CD14-positive monocyte (primary cell): Measurements from ENCODE around the gene LSG1. TPM values are rescaled to one million over a fixed set of nuclear protein-coding genes. Genes with fewer than 3 reads are reported as not detected.

Source experiments
- DNase-seq, 3 donors: peaks; one replicate each; pipeline ENCODE4 v3.0.0-alpha.2; 2011 to 2022
- H2AFZ ChIP-seq: 2 replicates; pipeline ENCODE4 v1.6.0; 2012; ENCODE audit warnings: mild to moderate bottlenecking, low read depth, low read length, inconsistent platforms; ENCODE audit not compliant: insufficient read depth, poor library complexity, severe bottlenecking
- H3K27ac ChIP-seq, 2 donors: 1 replicate in 1 of 2; 2 replicates in 1 of 2; pipeline ENCODE4 v1.5.1; 2012 to 2013; ENCODE audit warnings: low read length in 2 of 2, control low read depth in 1 of 2, inconsistent platforms in 1 of 2, low read depth in 1 of 2, mild to moderate bottlenecking in 1 of 2
- H3K27me3 ChIP-seq, 2 donors: one replicate each; pipeline versions ENCODE4 v1.6.0 to v1.6.1; 2011 to 2013; ENCODE audit warnings: low read length in 2 of 2; ENCODE audit not compliant: control insufficient read depth in 2 of 2, insufficient read depth in 2 of 2
- H3K36me3 ChIP-seq, 2 donors: replicated peaks in 1 of 2; 1 replicate in 1 of 2; 2 replicates in 1 of 2; pipeline versions ENCODE4 v1.5.1 to v1.6.1; 2012 to 2013; ENCODE audit warnings: low read length in 2 of 2, control low read depth in 1 of 2, inconsistent platforms in 1 of 2, mild to moderate bottlenecking in 1 of 2; ENCODE audit not compliant: insufficient read depth in 2 of 2, control insufficient read depth in 1 of 2
- H3K4me1 ChIP-seq, 2 donors: 1 replicate in 1 of 2; 2 replicates in 1 of 2; pipeline versions ENCODE4 v1.5.1 to v1.6.1; 2012 to 2013; ENCODE audit warnings: low read length in 2 of 2, control low read depth in 1 of 2, inconsistent platforms in 1 of 2, mild to moderate bottlenecking in 1 of 2, moderate library complexity in 1 of 2; ENCODE audit not compliant: insufficient read depth in 2 of 2, control insufficient read depth in 1 of 2
- H3K4me2 ChIP-seq: replicated peaks from 2 replicates; pipeline ENCODE3; 2012; ENCODE audit warnings: low read length, moderate library complexity, mild to moderate bottlenecking; ENCODE audit not compliant: poor library complexity, severe bottlenecking; ENCODE audit errors: extremely low read depth
- H3K4me3 ChIP-seq, 3 experiments: fragments of 200-600 bp in 1 of 3; sonication (generic) in 1 of 3; replicated peaks in 1 of 3; 1 replicate in 2 of 3; 2 replicates in 1 of 3; pipeline ENCODE4 v1.5.1; 2011 to 2013; ENCODE audit warnings: low read length in 3 of 3, mild to moderate bottlenecking in 3 of 3, control low read depth in 2 of 3, low read depth in 2 of 3, inconsistent platforms in 1 of 3, moderate library complexity in 1 of 3
- H3K79me2 ChIP-seq: 2 replicates; pipeline ENCODE4 v1.6.0; 2012; ENCODE audit warnings: mild to moderate bottlenecking, control low read depth, inconsistent platforms, low read length, moderate library complexity; ENCODE audit not compliant: insufficient read depth
- H3K9ac ChIP-seq: 2 replicates; pipeline ENCODE4 v1.6.0; 2017; ENCODE audit warnings: low read length, mild to moderate bottlenecking; ENCODE audit not compliant: insufficient read depth, poor library complexity, severe bottlenecking
- H3K9me3 ChIP-seq, 2 donors: replicated peaks in 1 of 2; 1 replicate in 1 of 2; 2 replicates in 1 of 2; pipeline versions ENCODE4 v1.5.1 to v1.6.1; 2012 to 2013; ENCODE audit warnings: low read length in 2 of 2, control low read depth in 1 of 2; ENCODE audit not compliant: control insufficient read depth in 1 of 2, insufficient read depth in 1 of 2
- H4K20me1 ChIP-seq: 2 replicates; pipeline ENCODE4 v1.6.0; 2012; ENCODE audit warnings: mild to moderate bottlenecking, low read length, control low read depth, moderate library complexity; ENCODE audit not compliant: insufficient read depth
- H3K27ac Mint-ChIP-seq, 7 donors: one replicate each; pipeline ENCODE4 v1.8.0; 2020; ENCODE audit warnings: mild to moderate bottlenecking in 7 of 7, mixed read lengths in 7 of 7, moderate library complexity in 6 of 7, inconsistent platforms in 2 of 7
- H3K27me3 Mint-ChIP-seq, 3 donors: one replicate each; pipeline ENCODE4 v1.8.0; 2021 to 2022; ENCODE audit warnings: low read depth in 3 of 3, mild to moderate bottlenecking in 3 of 3, mixed read lengths in 3 of 3, moderate library complexity in 3 of 3, inconsistent platforms in 1 of 3
- H3K36me3 Mint-ChIP-seq, 2 donors: one replicate each; pipeline ENCODE4 v1.8.0; 2020; ENCODE audit warnings: mixed read lengths in 2 of 2, inconsistent platforms in 1 of 2, mild to moderate bottlenecking in 1 of 2
- H3K4me1 Mint-ChIP-seq: one replicate; pipeline ENCODE4 v1.8.0; 2020; ENCODE audit warnings: mild to moderate bottlenecking, mixed read lengths
- H3K4me3 Mint-ChIP-seq, 2 donors: one replicate each; pipeline ENCODE4 v1.8.0; 2020; ENCODE audit warnings: mild to moderate bottlenecking in 2 of 2, mixed read lengths in 2 of 2, moderate library complexity in 1 of 2
- H3K9me3 Mint-ChIP-seq, 7 donors: one replicate each; pipeline ENCODE4 v1.8.0; 2020 to 2022; ENCODE audit warnings: mixed read lengths in 7 of 7, mild to moderate bottlenecking in 6 of 7, moderate library complexity in 6 of 7, inconsistent platforms in 2 of 7
- WGBS: methylation state at CpG from one replicate; pipeline ENCODE4 v1.1.5; 2013; ENCODE audit warnings: missing lambda C conversion rate; ENCODE audit not compliant: insufficient coverage; 5-methylcytosine and 5-hydroxymethylcytosine counted together
- intact Hi-C, 2 donors: fragments of 100-400 bp; cut with micrococcal nuclease; formaldehyde crosslinking; loops; one replicate each; pipeline versions ENCODE4 v1.15.0 to v1.15.1; 2023
- polyA plus RNA-seq, 3 donors: library from polyadenylated mRNA; depleted of rRNA in 1 of 3; unstranded in 2 of 3; stranded (reverse) in 1 of 3; fragments of 300-500 nt in 2 of 3; fragments of >200 nt in 1 of 3; fragmentation: Illumina TruSeq in 2 of 3; gene quantifications; 1 replicate in 2 of 3; 2 replicates in 1 of 3; pipeline ENCODE4 v1.2.3, GENCODE V29; 2012 to 2021
- TF ChIP-seq, protein P1 (sequence below): fragments of 200-600 bp; IDR thresholded peaks from one replicate; pipeline ENCODE4 v1.8.0; 2022; ENCODE audit warnings: antibody characterized with exemption, mild to moderate bottlenecking

Gene LSG1
- polyA plus RNA-seq, 3 donors, result 6.7 to 30.9 (median 9.9) TPM

DNA sequence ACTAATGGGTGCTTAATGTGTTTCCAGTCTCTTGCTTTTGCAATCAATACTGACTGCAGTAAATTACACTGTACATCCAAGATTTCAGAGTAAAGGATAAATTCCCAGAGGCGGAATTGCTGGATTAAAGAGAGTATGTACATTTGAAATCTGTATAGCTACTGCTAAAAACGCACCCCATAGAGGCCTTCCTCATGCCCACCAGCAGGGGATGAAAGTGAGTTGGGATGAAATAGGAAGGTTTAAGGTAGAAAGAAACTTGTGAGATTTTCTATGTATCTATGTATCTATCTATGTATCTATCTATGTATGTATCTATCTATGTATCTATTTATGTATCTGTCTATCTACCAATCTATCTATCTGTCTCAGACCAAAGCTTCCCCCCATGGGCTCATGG is 67.2 kb downstream of the LSG1 start:
- TF ChIP-seq, protein P1, sequence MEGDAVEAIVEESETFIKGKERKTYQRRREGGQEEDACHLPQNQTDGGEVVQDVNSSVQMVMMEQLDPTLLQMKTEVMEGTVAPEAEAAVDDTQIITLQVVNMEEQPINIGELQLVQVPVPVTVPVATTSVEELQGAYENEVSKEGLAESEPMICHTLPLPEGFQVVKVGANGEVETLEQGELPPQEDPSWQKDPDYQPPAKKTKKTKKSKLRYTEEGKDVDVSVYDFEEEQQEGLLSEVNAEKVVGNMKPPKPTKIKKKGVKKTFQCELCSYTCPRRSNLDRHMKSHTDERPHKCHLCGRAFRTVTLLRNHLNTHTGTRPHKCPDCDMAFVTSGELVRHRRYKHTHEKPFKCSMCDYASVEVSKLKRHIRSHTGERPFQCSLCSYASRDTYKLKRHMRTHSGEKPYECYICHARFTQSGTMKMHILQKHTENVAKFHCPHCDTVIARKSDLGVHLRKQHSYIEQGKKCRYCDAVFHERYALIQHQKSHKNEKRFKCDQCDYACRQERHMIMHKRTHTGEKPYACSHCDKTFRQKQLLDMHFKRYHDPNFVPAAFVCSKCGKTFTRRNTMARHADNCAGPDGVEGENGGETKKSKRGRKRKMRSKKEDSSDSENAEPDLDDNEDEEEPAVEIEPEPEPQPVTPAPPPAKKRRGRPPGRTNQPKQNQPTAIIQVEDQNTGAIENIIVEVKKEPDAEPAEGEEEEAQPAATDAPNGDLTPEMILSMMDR, result no peak
- no peak for DNase-seq
- Histone ChIP-seq H3K9me3 (no peaks in the 10 kb centered on the region), H3K4me1 (no peaks in the 10 kb centered on the region), H3K27me3 (no peaks in the 10 kb centered on the region), H3K27ac (no peak overlapping the region), H4K20me1 (no peaks in the 10 kb centered on the region), H3K4me2 (no peak overlapping the region), H2AFZ (no peak overlapping the region), H3K36me3 (no peaks in the 10 kb centered on the region), H3K79me2 (no peaks in the 10 kb centered on the region), H3K4me3 (no peak overlapping the region), H3K9ac (no peak overlapping the region)
- no peaks in the 10 kb centered on the region for H3K4me1 Mint-ChIP-seq
- intact Hi-C loops, result no loop called here
- WGBS, result no CpG with 5 or more reads among the region's 2 CpGs
- peaks cover 0 to 2% (median 0%) of the 10 kb centered on the region in 7 donors for H3K9me3 Mint-ChIP-seq
- no peak overlapping the region for H3K4me3 Mint-ChIP-seq
- no peaks in the 10 kb centered on the region for H3K36me3 Mint-ChIP-seq
- no peaks in the 10 kb centered on the region for H3K27me3 Mint-ChIP-seq
- H3K27ac Mint-ChIP-seq, result no peak overlapping the region

DNA sequence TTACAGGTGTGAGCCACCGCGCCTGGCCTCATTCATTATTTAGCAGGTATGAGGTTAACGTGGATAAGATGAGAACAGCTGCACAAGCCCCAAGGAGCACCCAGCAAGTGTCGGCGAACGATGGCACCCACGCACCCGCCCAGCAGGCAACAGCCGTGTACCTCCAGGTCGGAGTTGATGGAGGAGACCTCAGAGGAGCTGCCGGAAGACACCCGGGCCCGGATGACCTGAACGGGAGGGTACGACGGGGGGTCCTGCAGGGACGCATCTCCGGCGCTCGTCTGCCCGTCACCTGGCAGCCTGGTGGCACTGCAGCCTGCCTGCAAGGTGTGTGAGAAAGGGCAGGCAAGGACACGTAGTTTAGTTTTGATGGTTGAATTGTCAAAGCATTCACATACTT is 67.9 kb downstream of the LSG1 start:
- intact Hi-C loops, result no loop called here
- H3K4me3 ChIP-seq, result no peak overlapping the region
- no peak for DNase-seq
- no peaks in the 10 kb centered on the region for H3K9me3 ChIP-seq
- H3K27me3 Mint-ChIP-seq, result no peaks in the 10 kb centered on the region
- H3K4me1 Mint-ChIP-seq, result no peaks in the 10 kb centered on the region
- H3K36me3 ChIP-seq, result no peaks in the 10 kb centered on the region
- no peak overlapping the region for H3K27ac Mint-ChIP-seq
- no peak overlapping the region for H3K27ac ChIP-seq
- H4K20me1 ChIP-seq, result no peaks in the 10 kb centered on the region
- H3K79me2 ChIP-seq, result no peaks in the 10 kb centered on the region
- WGBS, result 98% methylated on average over 22 of the region's 22 CpGs
- no peaks in the 10 kb centered on the region for H3K27me3 ChIP-seq
- TF ChIP-seq, protein P1, result no peak
- H3K9ac ChIP-seq, result no peak overlapping the region
- H3K4me3 Mint-ChIP-seq, result no peak overlapping the region
- H3K36me3 Mint-ChIP-seq, result no peaks in the 10 kb centered on the region
- no peak overlapping the region for H2AFZ ChIP-seq
- no peaks in the 10 kb centered on the region for H3K4me1 ChIP-seq
- no peak overlapping the region for H3K4me2 ChIP-seq
- H3K9me3 Mint-ChIP-seq, result peaks cover 0 to 2% (median 0%) of the 10 kb centered on the region in 7 donors
